Measurements from ENCODE around the gene BLMH. TPM values are rescaled to one million over a fixed set of nuclear protein-coding genes. Genes with fewer than 3 reads are reported as not detected.

The BLMH gene
- total RNA-seq, 1 donor from 2014 or later = 26.0 TPM

DNA sequence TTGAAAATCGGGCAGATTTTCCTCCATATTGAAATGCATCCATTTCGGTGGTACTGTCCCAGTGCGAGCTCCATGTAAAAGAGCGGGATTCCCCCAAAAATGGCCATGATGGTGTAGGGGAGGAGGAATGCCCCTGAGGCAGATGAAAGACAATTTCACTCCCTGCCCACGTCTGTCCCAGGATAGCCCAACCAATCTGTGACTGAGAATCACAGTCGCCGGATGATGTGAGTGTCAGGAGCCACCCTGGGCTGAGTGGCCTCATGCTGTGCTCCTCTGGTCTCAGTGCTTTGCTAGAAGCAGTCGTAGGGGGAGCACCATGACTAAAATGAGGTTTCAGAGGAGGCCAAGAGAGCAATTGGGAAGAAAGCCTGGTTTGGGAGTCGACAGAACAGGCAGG, 72.9 kb downstream of the BLMH start:
- no peak overlapping the region for H3K4me3 ChIP-seq
- ATAC-seq (no peak), DNase-seq (no peak)
- no peaks in the 10 kb centered on the region for H3K36me3 ChIP-seq
- TF ChIP-seq, protein P1, sequence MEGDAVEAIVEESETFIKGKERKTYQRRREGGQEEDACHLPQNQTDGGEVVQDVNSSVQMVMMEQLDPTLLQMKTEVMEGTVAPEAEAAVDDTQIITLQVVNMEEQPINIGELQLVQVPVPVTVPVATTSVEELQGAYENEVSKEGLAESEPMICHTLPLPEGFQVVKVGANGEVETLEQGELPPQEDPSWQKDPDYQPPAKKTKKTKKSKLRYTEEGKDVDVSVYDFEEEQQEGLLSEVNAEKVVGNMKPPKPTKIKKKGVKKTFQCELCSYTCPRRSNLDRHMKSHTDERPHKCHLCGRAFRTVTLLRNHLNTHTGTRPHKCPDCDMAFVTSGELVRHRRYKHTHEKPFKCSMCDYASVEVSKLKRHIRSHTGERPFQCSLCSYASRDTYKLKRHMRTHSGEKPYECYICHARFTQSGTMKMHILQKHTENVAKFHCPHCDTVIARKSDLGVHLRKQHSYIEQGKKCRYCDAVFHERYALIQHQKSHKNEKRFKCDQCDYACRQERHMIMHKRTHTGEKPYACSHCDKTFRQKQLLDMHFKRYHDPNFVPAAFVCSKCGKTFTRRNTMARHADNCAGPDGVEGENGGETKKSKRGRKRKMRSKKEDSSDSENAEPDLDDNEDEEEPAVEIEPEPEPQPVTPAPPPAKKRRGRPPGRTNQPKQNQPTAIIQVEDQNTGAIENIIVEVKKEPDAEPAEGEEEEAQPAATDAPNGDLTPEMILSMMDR (IDR thresholded peaks at IDR 0.05) = no peak
- no peaks in the 10 kb centered on the region for H3K27me3 ChIP-seq
- intact Hi-C loops (cut with DNase I) = no loop called here
- no peak overlapping the region for H3K27ac ChIP-seq
- no peaks in the 10 kb centered on the region for H3K9me3 ChIP-seq
- H3K4me1 ChIP-seq = no peaks in the 10 kb centered on the region

GRCh38 chr17:30217746-30218245, 73.9 kb downstream of the BLMH start:
- intact Hi-C loops (cut with DNase I) = no loop called here
- H3K4me1 ChIP-seq = no peaks in the 10 kb centered on the region
- TF ChIP-seq, protein P1 (IDR thresholded peaks at IDR 0.05) = no peak
- H3K4me3 ChIP-seq = no peak overlapping the region
- H3K9me3 ChIP-seq = no peaks in the 10 kb centered on the region
- no peaks in the 10 kb centered on the region for H3K27me3 ChIP-seq
- ATAC-seq (no peak), DNase-seq (no peak)
- no peak overlapping the region for H3K27ac ChIP-seq
- H3K36me3 ChIP-seq = no peaks in the 10 kb centered on the region

DNA sequence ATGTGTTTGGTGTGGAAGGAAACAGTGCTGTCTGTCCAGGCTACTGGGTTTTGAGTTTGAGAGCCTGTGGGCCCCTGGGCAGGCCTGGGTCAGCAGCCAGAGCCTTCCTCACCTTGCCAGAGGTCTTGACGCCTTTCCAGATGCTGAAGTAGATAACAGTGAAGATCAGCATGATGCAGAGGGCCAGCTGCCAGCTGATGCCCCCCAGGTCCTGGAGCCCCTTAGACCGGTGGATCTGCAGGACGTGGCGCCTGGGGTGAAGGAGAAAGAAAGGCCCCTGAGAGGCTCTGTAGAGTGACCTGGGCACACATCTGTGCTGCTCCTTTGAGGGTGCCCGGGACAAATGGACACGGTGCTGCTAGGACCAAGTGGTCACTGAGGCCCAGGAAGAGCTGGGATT, 74.7 kb downstream of the BLMH start:
- no peak for DNase-seq
- intact Hi-C loops (cut with DNase I) = no loop called here
- ATAC-seq = no peak

GRCh38 chr17:30212750-30213149, 79.0 kb downstream of the BLMH start:
- Histone ChIP-seq H3K4me3 (no peak overlapping the region), H3K27me3 (no peaks in the 10 kb centered on the region), H3K9me3 (no peaks in the 10 kb centered on the region), H3K27ac (no peak overlapping the region), H3K4me1 (no peaks in the 10 kb centered on the region), H3K36me3 (no peaks in the 10 kb centered on the region)
- no peak for DNase-seq
- no peak for ATAC-seq
- TF ChIP-seq, protein P1 (IDR thresholded peaks at IDR 0.05) = no peak
- intact Hi-C loops (cut with DNase I) = no loop called here

More for the DNA sequence above, 74.7 kb downstream of the BLMH start:
- TF ChIP-seq, protein P1 (IDR thresholded peaks at IDR 0.05) = no peak
- no peak overlapping the region for H3K27ac ChIP-seq
- no peaks in the 10 kb centered on the region for H3K4me1 ChIP-seq
- H3K36me3 ChIP-seq = no peaks in the 10 kb centered on the region
- H3K4me3 ChIP-seq = no peak overlapping the region
- no peaks in the 10 kb centered on the region for H3K9me3 ChIP-seq
- H3K27me3 ChIP-seq = no peaks in the 10 kb centered on the region

DNA sequence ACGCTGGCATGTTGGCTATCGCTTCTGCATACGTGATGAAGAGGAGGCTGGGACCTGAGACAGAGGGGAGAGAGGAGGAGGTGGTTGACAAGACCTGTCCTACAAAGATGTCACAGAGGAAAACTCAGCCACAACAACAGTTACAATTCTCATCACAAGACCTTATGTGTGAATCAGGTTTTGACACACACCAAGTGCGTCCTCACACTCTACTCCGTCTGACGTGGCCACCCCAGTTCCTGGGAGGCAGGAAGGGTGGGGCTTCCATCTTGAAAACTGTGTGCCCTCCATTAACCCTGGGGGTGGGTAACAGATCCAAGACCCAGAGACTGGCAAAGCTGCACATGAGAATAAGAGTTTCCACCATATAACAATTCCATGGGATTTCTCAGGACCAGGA, 80.4 kb downstream of the BLMH start:
- no peak for DNase-seq
- no peak overlapping the region for H3K4me3 ChIP-seq
- intact Hi-C loops (cut with DNase I) = no loop called here
- no peaks in the 10 kb centered on the region for H3K36me3 ChIP-seq
- no peaks in the 10 kb centered on the region for H3K27me3 ChIP-seq
- no peak for ATAC-seq
- no peak overlapping the region for H3K27ac ChIP-seq
- H3K9me3 ChIP-seq = no peaks in the 10 kb centered on the region
- H3K4me1 ChIP-seq = no peaks in the 10 kb centered on the region
- TF ChIP-seq, protein P1 (IDR thresholded peaks at IDR 0.05) = no peak

DNA sequence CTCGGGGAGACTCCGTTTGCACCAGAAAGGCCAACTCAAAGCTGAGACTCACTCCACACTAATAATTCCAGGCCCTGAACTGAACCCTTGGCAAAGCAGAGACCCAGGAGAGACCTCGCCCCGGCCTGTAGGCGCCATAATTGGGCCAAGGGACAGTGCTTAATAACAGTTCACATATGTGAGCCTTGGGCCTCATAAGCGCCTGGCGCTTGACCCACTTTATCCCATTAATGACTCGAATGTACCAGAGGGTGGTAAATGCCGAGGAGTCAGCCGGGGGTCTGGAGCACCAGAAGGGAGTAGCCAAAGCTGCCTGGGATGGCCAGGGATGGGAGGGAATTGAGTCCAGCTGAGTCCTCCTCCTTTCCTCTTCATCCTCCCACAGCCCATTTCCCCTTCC, 80.8 kb downstream of the BLMH start:
- Histone ChIP-seq H3K4me3 (no peak overlapping the region), H3K9me3 (no peaks in the 10 kb centered on the region), H3K27ac (no peak overlapping the region), H3K27me3 (no peaks in the 10 kb centered on the region), H3K4me1 (no peaks in the 10 kb centered on the region), H3K36me3 (no peaks in the 10 kb centered on the region)
- DNase-seq (no peak), ATAC-seq (no peak)
- intact Hi-C loops (cut with DNase I) = no loop called here
- TF ChIP-seq, protein P1 (IDR thresholded peaks at IDR 0.05) = no peak
